Stimulated activated CD8-positive, alpha-beta memory T cell treated with anti-CD3 and anti-CD28 coated beads, Interleukin-4, amount 100 ng/mL, for 48 hours (primary cell): ENCODE results near the gene INTS7.
"Not testable (repeated sequence)": the region's sequence is repeated elsewhere in the genome, so short reads cannot be mapped to it uniquely, and the experiment has no call there.

Source experiments
- DNase-seq: peaks from one replicate; pipeline ENCODE4 v3.0.0-alpha.2; 2020

INTS7 gene

GRCh38 chr1:212035835-212036605, 663 bp upstream of the INTS7 start:
- no peak for DNase-seq

- peak; percentile 33 for DNase-seq
Observed at GRCh38 chr1:212034516-212035122, 738 bp downstream of the INTS7 start.

GRCh38 chr1:212030936-212031528, 4.3 kb downstream of the INTS7 start:
- DNase-seq = no peak

GRCh38 chr1:212027727-212028126, 7.6 kb downstream of the INTS7 start:
- not testable (repeated sequence) for DNase-seq

- DNase-seq = no peak
Observed at GRCh38 chr1:212024469-212025149, 10.7 kb downstream of the INTS7 start.

GRCh38 chr1:212022908-212023307, 12.4 kb downstream of the INTS7 start:
- not testable (repeated sequence) for DNase-seq

- no peak for DNase-seq
Observed at GRCh38 chr1:212021563-212021962, 13.8 kb downstream of the INTS7 start.

- DNase-seq = no peak
Observed at GRCh38 chr1:212020975-212021374, 14.4 kb downstream of the INTS7 start.

- no peak for DNase-seq
Observed at GRCh38 chr1:212013672-212014071, 21.7 kb downstream of the INTS7 start.

- peak; percentile 76 for DNase-seq
Observed at GRCh38 chr1:212012034-212012740, 23.2 kb downstream of the INTS7 start.

GRCh38 chr1:212010004-212010403, 25.4 kb downstream of the INTS7 start:
- no peak for DNase-seq

- DNase-seq = no peak
Observed at GRCh38 chr1:212009561-212009960, 25.8 kb downstream of the INTS7 start.

GRCh38 chr1:212007886-212008285, 27.5 kb downstream of the INTS7 start:
- DNase-seq = no peak

- DNase-seq = no peak
Observed at GRCh38 chr1:212007178-212007577, 28.2 kb downstream of the INTS7 start.

- DNase-seq = no peak
Observed at GRCh38 chr1:212004895-212005608, 30.3 kb downstream of the INTS7 start.

- DNase-seq = no peak
Observed at GRCh38 chr1:212002536-212002935, 32.8 kb downstream of the INTS7 start.

- DNase-seq = not testable (repeated sequence)
Observed at GRCh38 chr1:211997426-211997825, 37.9 kb downstream of the INTS7 start.

- no peak for DNase-seq
Observed at GRCh38 chr1:211991695-211992094, 43.7 kb downstream of the INTS7 start.

- no peak for DNase-seq
Observed at GRCh38 chr1:211986628-211987254, 48.6 kb downstream of the INTS7 start.

- no peak for DNase-seq
Observed at GRCh38 chr1:211985556-211986264, 49.6 kb downstream of the INTS7 start.

- DNase-seq = no peak
Observed at GRCh38 chr1:211978596-211978995, 56.8 kb downstream of the INTS7 start.
